SK-N-SH treated with all-trans-retinoic acid at 6 μM for 48 hours (cell line): ENCODE results near the gene EIF3B.

ENCODE experiments used
- ATAC-seq: fragments of 200-7000 bp; cut with Tn5 transposase; 3 replicates; pipeline ENCODE4 v1.9.1; 2020; ENCODE audit warnings: mild to moderate bottlenecking, moderate library complexity
- ARNTL ChIP-seq: fragments of 450-650 bp; formaldehyde crosslinking; IDR thresholded peaks from 2 replicates; pipeline ENCODE4 v1.5.0; 2020; ENCODE audit warnings: low read depth, mild to moderate bottlenecking, moderate library complexity, borderline replicate concordance
- BACH2 ChIP-seq: fragments of 250-450 bp; sonication (Bioruptor Pico); IDR thresholded peaks from 2 replicates; pipeline ENCODE4 v1.9.0; 2021; ENCODE audit warnings: mild to moderate bottlenecking, borderline replicate concordance
- CSDC2 ChIP-seq: fragments of 250-450 bp; sonication (Bioruptor Pico); IDR thresholded peaks from 2 replicates; pipeline ENCODE4 v1.5.0; 2020; ENCODE audit warnings: mild to moderate bottlenecking, moderate library complexity
- CSRNP3 ChIP-seq: fragments of 250-450 bp; sonication (Bioruptor Pico); IDR thresholded peaks from 2 replicates; pipeline ENCODE4 v1.5.1; 2021; ENCODE audit warnings: mild to moderate bottlenecking, moderate library complexity
- ISL1 ChIP-seq: fragments of 250-450 bp; sonication (Bioruptor Pico); IDR thresholded peaks from 2 replicates; pipeline ENCODE4 v2.1.2; 2022; ENCODE audit warnings: mild to moderate bottlenecking, moderate library complexity
- OSR1 ChIP-seq: fragments of 250-450 bp; sonication (Bioruptor Pico); IDR thresholded peaks from 2 replicates; pipeline ENCODE4 v1.8.0; 2022; ENCODE audit warnings: moderate library complexity, mild to moderate bottlenecking, inconsistent platforms
- PATZ1 ChIP-seq: fragments of 250-450 bp; sonication (Bioruptor Pico); IDR thresholded peaks from 2 replicates; pipeline ENCODE4 v1.8.0; 2020; ENCODE audit warnings: mild to moderate bottlenecking, moderate library complexity, borderline replicate concordance
- RARB ChIP-seq: fragments of 250-450 bp; sonication (Bioruptor Pico); IDR thresholded peaks from 2 replicates; pipeline ENCODE4 v1.8.0; 2021; ENCODE audit warnings: mild to moderate bottlenecking, moderate library complexity
- SNAI2 ChIP-seq: fragments of 250-450 bp; sonication (Bioruptor Pico); IDR thresholded peaks from 2 replicates; pipeline ENCODE4 v1.5.0; 2020; ENCODE audit warnings: mild to moderate bottlenecking, moderate library complexity
- TOX ChIP-seq: fragments of 250-450 bp; sonication (Bioruptor Pico); IDR thresholded peaks from 2 replicates; pipeline ENCODE4 v1.8.0; 2021; ENCODE audit warnings: mild to moderate bottlenecking, moderate library complexity, borderline replicate concordance
- ZC3H10 ChIP-seq: fragments of 250-450 bp; sonication (Bioruptor Pico); IDR thresholded peaks from 2 replicates; pipeline ENCODE4 v1.5.1; 2021; ENCODE audit warnings: mild to moderate bottlenecking, moderate library complexity
- ZFP3 ChIP-seq: fragments of 250-450 bp; sonication (Bioruptor Pico); IDR thresholded peaks from 2 replicates; pipeline ENCODE4 v1.5.0; 2020; ENCODE audit warnings: mild to moderate bottlenecking, moderate library complexity
- ZFP30 ChIP-seq: fragments of 450-650 bp; formaldehyde crosslinking; IDR thresholded peaks from 2 replicates; pipeline ENCODE4 v1.5.0; 2022; ENCODE audit warnings: mild to moderate bottlenecking, moderate library complexity
- ZNF565 ChIP-seq: fragments of 450-650 bp; formaldehyde crosslinking; conservative IDR thresholded peaks from 2 replicates; pipeline ENCODE4 v1.5.0; 2020; ENCODE audit warnings: low read depth, mild to moderate bottlenecking, moderate library complexity
- ZNF70 ChIP-seq: fragments of 450-650 bp; formaldehyde crosslinking; IDR thresholded peaks from 2 replicates; pipeline ENCODE4 v1.5.0; 2020; ENCODE audit warnings: mild to moderate bottlenecking, moderate library complexity
- TF ChIP-seq, protein P1 (sequence below): fragments of 250-450 bp; sonication (Bioruptor Pico); IDR thresholded peaks from 2 replicates; pipeline ENCODE4 v1.5.0; 2020; ENCODE audit warnings: mild to moderate bottlenecking, moderate library complexity
- TF ChIP-seq, protein P2 (sequence below): fragments of 250-450 bp; sonication (Bioruptor Pico); IDR thresholded peaks from 2 replicates; pipeline ENCODE4 v1.8.0; 2021; ENCODE audit warnings: low read depth, mild to moderate bottlenecking, moderate library complexity, borderline replicate concordance
- TF ChIP-seq, protein P3 (sequence below): fragments of 250-450 bp; sonication (Bioruptor Pico); IDR thresholded peaks from 2 replicates; pipeline ENCODE4 v1.5.1; 2020; ENCODE audit warnings: low read depth, mild to moderate bottlenecking, moderate library complexity

EIF3B gene

DNA sequence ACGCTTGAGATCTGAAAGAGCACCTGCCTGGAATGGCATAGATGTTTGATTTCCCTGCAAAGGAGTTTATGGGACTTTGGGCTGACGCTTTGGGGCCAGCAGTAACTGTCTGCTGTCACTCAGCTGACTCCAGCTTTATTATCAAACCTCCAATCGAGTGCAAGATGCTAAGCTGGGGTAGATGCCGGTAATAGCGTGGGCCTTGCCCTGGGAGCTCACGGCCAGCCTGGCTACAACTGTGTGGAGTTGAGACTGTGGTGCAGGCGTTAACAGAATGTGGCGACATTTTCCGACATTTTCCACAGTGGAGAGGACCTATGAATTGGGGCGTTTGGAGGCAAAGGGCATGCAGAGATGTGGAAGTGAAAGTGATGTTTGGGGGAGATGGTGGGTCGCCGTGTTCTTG lies 50.1 kb downstream of the EIF3B start (continued):
- TF ChIP-seq, protein P1, sequence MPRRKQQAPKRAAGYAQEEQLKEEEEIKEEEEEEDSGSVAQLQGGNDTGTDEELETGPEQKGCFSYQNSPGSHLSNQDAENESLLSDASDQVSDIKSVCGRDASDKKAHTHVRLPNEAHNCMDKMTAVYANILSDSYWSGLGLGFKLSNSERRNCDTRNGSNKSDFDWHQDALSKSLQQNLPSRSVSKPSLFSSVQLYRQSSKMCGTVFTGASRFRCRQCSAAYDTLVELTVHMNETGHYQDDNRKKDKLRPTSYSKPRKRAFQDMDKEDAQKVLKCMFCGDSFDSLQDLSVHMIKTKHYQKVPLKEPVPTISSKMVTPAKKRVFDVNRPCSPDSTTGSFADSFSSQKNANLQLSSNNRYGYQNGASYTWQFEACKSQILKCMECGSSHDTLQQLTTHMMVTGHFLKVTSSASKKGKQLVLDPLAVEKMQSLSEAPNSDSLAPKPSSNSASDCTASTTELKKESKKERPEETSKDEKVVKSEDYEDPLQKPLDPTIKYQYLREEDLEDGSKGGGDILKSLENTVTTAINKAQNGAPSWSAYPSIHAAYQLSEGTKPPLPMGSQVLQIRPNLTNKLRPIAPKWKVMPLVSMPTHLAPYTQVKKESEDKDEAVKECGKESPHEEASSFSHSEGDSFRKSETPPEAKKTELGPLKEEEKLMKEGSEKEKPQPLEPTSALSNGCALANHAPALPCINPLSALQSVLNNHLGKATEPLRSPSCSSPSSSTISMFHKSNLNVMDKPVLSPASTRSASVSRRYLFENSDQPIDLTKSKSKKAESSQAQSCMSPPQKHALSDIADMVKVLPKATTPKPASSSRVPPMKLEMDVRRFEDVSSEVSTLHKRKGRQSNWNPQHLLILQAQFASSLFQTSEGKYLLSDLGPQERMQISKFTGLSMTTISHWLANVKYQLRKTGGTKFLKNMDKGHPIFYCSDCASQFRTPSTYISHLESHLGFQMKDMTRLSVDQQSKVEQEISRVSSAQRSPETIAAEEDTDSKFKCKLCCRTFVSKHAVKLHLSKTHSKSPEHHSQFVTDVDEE (CRISPR knock-in tag), result no peak
- TF ChIP-seq, protein P2, sequence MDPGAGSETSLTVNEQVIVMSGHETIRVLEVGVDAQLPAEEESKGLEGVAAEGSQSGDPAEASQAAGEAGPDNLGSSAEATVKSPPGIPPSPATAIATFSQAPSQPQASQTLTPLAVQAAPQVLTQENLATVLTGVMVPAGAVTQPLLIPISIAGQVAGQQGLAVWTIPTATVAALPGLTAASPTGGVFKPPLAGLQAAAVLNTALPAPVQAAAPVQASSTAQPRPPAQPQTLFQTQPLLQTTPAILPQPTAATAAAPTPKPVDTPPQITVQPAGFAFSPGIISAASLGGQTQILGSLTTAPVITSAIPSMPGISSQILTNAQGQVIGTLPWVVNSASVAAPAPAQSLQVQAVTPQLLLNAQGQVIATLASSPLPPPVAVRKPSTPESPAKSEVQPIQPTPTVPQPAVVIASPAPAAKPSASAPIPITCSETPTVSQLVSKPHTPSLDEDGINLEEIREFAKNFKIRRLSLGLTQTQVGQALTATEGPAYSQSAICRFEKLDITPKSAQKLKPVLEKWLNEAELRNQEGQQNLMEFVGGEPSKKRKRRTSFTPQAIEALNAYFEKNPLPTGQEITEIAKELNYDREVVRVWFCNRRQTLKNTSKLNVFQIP (CRISPR knock-in tag), result no peak
- TF ChIP-seq TOX (CRISPR knock-in tag), result no peak

- no peak for TF ChIP-seq ARNTL (CRISPR knock-in tag)
- TF ChIP-seq RARB (CRISPR knock-in tag), result no peak
- TF ChIP-seq, protein P3, sequence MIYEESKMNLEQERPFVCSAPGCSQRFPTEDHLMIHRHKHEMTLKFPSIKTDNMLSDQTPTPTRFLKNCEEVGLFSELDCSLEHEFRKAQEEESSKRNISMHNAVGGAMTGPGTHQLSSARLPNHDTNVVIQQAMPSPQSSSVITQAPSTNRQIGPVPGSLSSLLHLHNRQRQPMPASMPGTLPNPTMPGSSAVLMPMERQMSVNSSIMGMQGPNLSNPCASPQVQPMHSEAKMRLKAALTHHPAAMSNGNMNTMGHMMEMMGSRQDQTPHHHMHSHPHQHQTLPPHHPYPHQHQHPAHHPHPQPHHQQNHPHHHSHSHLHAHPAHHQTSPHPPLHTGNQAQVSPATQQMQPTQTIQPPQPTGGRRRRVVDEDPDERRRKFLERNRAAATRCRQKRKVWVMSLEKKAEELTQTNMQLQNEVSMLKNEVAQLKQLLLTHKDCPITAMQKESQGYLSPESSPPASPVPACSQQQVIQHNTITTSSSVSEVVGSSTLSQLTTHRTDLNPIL, result no peak
- no peak for TF ChIP-seq CSRNP3 (CRISPR knock-in tag)
- TF ChIP-seq CSDC2 (CRISPR knock-in tag), result no peak
- TF ChIP-seq ZNF565 (CRISPR knock-in tag), result no peak
- TF ChIP-seq ZFP3 (CRISPR knock-in tag), result no peak
- no peak for TF ChIP-seq ZC3H10
- TF ChIP-seq ISL1 (CRISPR knock-in tag), result no peak
- TF ChIP-seq, protein P1 (CRISPR knock-in tag), result no peak
- no peak for TF ChIP-seq ZNF70 (CRISPR knock-in tag)
- no peak for TF ChIP-seq ZFP30 (CRISPR knock-in tag)
- no peak for TF ChIP-seq BACH2 (CRISPR knock-in tag)
- no peak for TF ChIP-seq SNAI2
- TF ChIP-seq, protein P2 (CRISPR knock-in tag), result no peak
- TF ChIP-seq TOX (CRISPR knock-in tag), result no peak
- no peak for TF ChIP-seq PATZ1
- TF ChIP-seq OSR1 (CRISPR knock-in tag), result no peak
- no peak for ATAC-seq
Observed at GRCh38 chr7:2405201-2405600, 50.6 kb downstream of the EIF3B start.
